Right lobe of liver (tissue), 6 donors: ENCODE data around the gene DPYD. TPM values are rescaled to one million over a fixed set of nuclear protein-coding genes. Genes with fewer than 3 reads are reported as not detected.

Experiments
- ATAC-seq, 4 donors: fragments of 200-7000 bp; cut with Tn5 transposase; one replicate each; pipeline ENCODE4 v1.9.1; 2020; ENCODE audit warnings: mild to moderate bottlenecking in 4 of 4, moderate library complexity in 4 of 4
- DNase-seq, 3 donors: peaks; one replicate each; pipeline ENCODE4 v3.0.0-alpha.2; 2020
- H3K27ac ChIP-seq, 3 donors: fragments of 200-600 bp; one replicate each; pipeline ENCODE4 v1.8.0; 2022
- H3K27me3 ChIP-seq, 2 donors: fragments of 200-600 bp; one replicate each; pipeline ENCODE4 v1.8.0; 2022
- H3K36me3 ChIP-seq, 4 donors: fragments of 200-600 bp; sonication (generic) in 1 of 4; one replicate each; pipeline versions ENCODE4 v1.5.1 to v1.8.0; 2017 to 2022; ENCODE audit warnings: control low read depth in 1 of 4
- H3K4me1 ChIP-seq, 4 donors: fragments of 200-600 bp; sonication (generic) in 1 of 4; one replicate each; pipeline versions ENCODE4 v1.5.1 to v1.8.0; 2017 to 2022; ENCODE audit warnings: control low read depth in 1 of 4
- H3K4me3 ChIP-seq, 3 donors: fragments of 200-600 bp; one replicate each; pipeline ENCODE4 v1.8.0; 2022
- H3K9me3 ChIP-seq, 4 donors: fragments of 200-600 bp; sonication (generic) in 1 of 4; one replicate each; pipeline versions ENCODE4 v1.5.1 to v1.8.0; 2017 to 2022; ENCODE audit warnings: control low read depth in 1 of 4
- POLR2A ChIP-seq: fragments of 450-650 bp; IDR thresholded peaks from one replicate; pipeline ENCODE4 v1.6.1; 2017; ENCODE audit warnings: antibody characterized with exemption, mild to moderate bottlenecking
- WGBS: methylation state at CpG from one replicate; pipeline ENCODE4 v1.1.6; 2018; ENCODE audit warnings: low coverage, low lambda C conversion rate; ENCODE audit not compliant: insufficient coverage; ENCODE audit errors: missing lambda C conversion rate; 5-methylcytosine and 5-hydroxymethylcytosine counted together
- intact Hi-C, 2 donors: fragments of 100-400 bp; cut with DNase I; formaldehyde crosslinking; loops; one replicate each; pipeline versions ENCODE4 v1.11.2 to v1.14.1; 2022
- total RNA-seq, 6 experiments: library from RNA; depleted of rRNA in 2 of 6; stranded (reverse); fragments of >200 nt in 2 of 6; fragmentation: NEBNext Ultra II Directional in 3 of 6; extraction: Animal tissue kit (Norgen Biotek cat#: 25700) in 3 of 6; gene quantifications; one replicate each; pipeline versions ENCODE4 v1.1.0 to v1.2.4, GENCODE V29; 2016 to 2023
- TF ChIP-seq, protein P1 (sequence below), 4 donors: fragments of 200-600 bp in 3 of 4; fragments of 450-650 bp in 1 of 4; IDR thresholded peaks; one replicate each; pipeline versions ENCODE4 v1.5.1 to v1.8.0; 2016 to 2022; ENCODE audit warnings: antibody characterized with exemption in 4 of 4, mild to moderate bottlenecking in 2 of 4
- donor health status: DM: no; HTN: yes; CAD: no.
- donor health status: DM: no; HTN: no; CAD: no.
- donor health status: DM: no; HTN: no; CAD: no.
- donor health status: DM: no; HTN: yes; CAD: no.
- donor health status: DM: no; HTN: yes; CAD: no.

Gene DPYD
- total RNA-seq, 6 experiments from 2014 or later, result 25.2 to 74.4 (median 40.0) TPM

DNA sequence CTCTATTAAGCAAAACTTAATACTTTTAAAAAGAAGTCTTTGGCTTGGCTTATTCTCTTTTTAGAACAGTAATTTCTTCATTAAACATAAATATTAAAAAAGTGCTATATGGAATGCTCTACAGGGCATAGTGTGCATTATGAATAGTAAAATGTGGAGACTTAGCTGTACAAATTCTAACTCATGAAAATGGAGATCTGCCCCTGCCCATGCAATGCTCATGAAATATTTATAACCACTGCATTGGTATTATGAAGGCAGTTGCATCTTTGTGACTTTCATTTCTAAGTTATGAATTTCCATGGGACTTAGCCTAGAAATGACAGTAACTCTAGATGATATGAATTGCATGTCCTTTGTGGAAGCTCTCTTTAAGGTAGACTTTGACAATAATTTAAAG, 613.3 kb downstream of the DPYD start:
- H3K36me3 ChIP-seq, result peaks cover 0 to 10% (median 0%) of the 10 kb centered on the region in 4 donors
- H3K27me3 ChIP-seq, result no peaks in the 10 kb centered on the region
- no peak for DNase-seq
- no peak for ATAC-seq
- no peak overlapping the region for H3K27ac ChIP-seq
- no peaks in the 10 kb centered on the region for H3K4me1 ChIP-seq
- TF ChIP-seq, protein P1, sequence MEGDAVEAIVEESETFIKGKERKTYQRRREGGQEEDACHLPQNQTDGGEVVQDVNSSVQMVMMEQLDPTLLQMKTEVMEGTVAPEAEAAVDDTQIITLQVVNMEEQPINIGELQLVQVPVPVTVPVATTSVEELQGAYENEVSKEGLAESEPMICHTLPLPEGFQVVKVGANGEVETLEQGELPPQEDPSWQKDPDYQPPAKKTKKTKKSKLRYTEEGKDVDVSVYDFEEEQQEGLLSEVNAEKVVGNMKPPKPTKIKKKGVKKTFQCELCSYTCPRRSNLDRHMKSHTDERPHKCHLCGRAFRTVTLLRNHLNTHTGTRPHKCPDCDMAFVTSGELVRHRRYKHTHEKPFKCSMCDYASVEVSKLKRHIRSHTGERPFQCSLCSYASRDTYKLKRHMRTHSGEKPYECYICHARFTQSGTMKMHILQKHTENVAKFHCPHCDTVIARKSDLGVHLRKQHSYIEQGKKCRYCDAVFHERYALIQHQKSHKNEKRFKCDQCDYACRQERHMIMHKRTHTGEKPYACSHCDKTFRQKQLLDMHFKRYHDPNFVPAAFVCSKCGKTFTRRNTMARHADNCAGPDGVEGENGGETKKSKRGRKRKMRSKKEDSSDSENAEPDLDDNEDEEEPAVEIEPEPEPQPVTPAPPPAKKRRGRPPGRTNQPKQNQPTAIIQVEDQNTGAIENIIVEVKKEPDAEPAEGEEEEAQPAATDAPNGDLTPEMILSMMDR (IDR thresholded peaks at IDR 0.05), result no peak
- TF ChIP-seq POLR2A, result no peak
- intact Hi-C loops, result no loop called here
- no peak overlapping the region for H3K4me3 ChIP-seq
- H3K9me3 ChIP-seq, result no peaks in the 10 kb centered on the region

DNA sequence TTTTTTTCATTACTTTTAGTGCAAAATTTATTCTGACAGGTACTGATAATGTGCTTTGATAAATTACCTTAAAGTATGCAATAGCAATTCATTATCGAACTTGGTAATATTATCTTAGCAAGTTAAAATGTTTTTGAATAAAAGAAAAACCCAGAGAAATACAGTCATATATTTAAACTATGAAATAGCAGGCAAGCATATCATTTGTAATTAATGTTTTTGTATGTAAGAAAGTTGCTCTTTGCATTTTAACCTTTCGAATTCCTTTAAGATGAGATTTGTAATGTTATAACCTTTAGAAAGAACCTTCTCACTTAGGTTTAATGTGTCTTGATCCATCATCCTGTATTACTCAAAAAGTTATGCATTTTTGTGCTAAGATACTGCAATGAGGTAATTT, 613.7 kb downstream of the DPYD start:
- DNase-seq (no peak), ATAC-seq (no peak)
- Histone ChIP-seq H3K4me1 (no peaks in the 10 kb centered on the region), H3K27me3 (no peaks in the 10 kb centered on the region), H3K9me3 (no peaks in the 10 kb centered on the region), H3K27ac (no peak overlapping the region), H3K36me3 (peaks cover 0 to 10% (median 0%) of the 10 kb centered on the region in 4 donors), H3K4me3 (no peak overlapping the region)
- TF ChIP-seq POLR2A, result no peak
- TF ChIP-seq, protein P1 (IDR thresholded peaks at IDR 0.05), result no peak
- WGBS, result 94% methylated on average over 2 of the region's 2 CpGs
- intact Hi-C loops, result no loop called here

DNA sequence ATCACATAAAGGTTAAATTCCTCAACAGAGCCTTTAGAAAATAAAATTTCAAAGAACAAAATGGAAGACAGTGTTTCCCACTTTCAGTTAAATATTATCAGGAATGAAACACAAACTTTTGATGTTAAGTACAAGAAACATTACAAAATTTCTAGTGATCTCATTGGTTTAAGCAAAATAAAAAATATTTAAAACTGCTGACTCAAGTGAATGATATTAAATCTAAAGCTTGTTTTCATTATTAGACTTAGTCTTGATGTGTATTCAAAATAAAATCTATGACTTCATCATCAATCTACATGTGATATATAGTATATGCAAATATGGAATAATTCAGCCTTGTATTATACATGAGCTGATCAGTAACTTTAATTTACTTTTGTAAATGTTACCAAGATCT, 614.3 kb downstream of the DPYD start:
- Histone ChIP-seq H3K36me3 (peaks cover 0 to 10% (median 0%) of the 10 kb centered on the region in 4 donors), H3K4me1 (no peaks in the 10 kb centered on the region), H3K27ac (no peak overlapping the region), H3K27me3 (no peaks in the 10 kb centered on the region), H3K9me3 (no peaks in the 10 kb centered on the region), H3K4me3 (no peak overlapping the region)
- no peak for ATAC-seq
- intact Hi-C loops, result no loop called here
- TF ChIP-seq, protein P1 (IDR thresholded peaks at IDR 0.05), result no peak
- no peak for TF ChIP-seq POLR2A
- no peak for DNase-seq

DNA sequence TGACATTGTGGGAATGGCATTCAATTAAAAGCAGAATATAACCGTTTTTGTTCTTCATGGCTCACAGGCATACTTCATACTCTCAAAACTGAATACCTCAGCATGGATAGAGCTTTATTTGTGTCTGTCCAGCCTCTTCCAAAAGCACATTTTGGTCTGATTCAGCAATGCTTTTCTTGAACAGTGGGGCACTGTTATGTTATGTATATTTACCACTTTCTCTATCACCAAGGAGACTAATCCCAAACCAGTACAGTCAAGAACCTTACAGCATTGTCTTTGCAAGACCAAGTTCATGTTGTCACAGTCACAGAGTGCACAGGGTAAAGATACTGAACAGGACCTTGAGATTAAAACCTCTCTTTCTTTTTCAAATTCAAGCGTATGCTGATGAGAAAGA, 616.5 kb downstream of the DPYD start:
- no peak for TF ChIP-seq POLR2A
- TF ChIP-seq, protein P1 (IDR thresholded peaks at IDR 0.05), result no peak

DNA sequence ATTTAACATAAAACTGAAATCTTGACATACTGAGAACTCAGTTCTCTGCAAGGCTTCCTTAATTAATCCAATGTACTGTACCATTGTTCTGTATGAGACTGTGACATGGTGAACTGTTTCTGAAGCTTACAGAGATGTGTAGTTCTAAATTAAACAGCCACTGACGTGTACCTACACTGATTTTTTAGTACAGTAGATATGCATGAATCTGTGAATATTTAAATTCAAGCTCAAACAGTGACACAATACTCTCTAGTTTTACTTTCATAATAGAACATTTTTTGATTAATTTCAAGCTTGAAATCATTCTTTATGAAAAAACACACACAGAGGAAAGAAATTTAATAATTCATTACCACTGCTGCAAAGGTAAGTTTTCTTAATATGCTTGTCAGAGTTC, 621.9 kb downstream of the DPYD start:
- H3K9me3 ChIP-seq, result no peaks in the 10 kb centered on the region
- intact Hi-C loops, result no loop called here
- H3K27me3 ChIP-seq, result no peaks in the 10 kb centered on the region
- no peak overlapping the region for H3K4me3 ChIP-seq
- WGBS, result 92% methylated on average over 1 of the region's 1 CpG
- H3K27ac ChIP-seq, result no peak overlapping the region
- DNase-seq, result no peak
- TF ChIP-seq, protein P1 (IDR thresholded peaks at IDR 0.05), result no peak
- no peak for TF ChIP-seq POLR2A
- no peak for ATAC-seq
- no peaks in the 10 kb centered on the region for H3K4me1 ChIP-seq
- peaks cover 0 to 5% (median 0%) of the 10 kb centered on the region in 4 donors for H3K36me3 ChIP-seq

More for the DNA sequence above, 616.5 kb downstream of the DPYD start:
- H3K4me3 ChIP-seq, result no peak overlapping the region
- no peaks in the 10 kb centered on the region for H3K27me3 ChIP-seq
- no peaks in the 10 kb centered on the region for H3K9me3 ChIP-seq
- intact Hi-C loops, result no loop called here
- WGBS, result 100% methylated on average over 2 of the region's 2 CpGs
- no peak overlapping the region for H3K27ac ChIP-seq
- peaks cover 0 to 10% (median 0%) of the 10 kb centered on the region in 4 donors for H3K36me3 ChIP-seq
- no peak for ATAC-seq
- DNase-seq, result no peak
- no peaks in the 10 kb centered on the region for H3K4me1 ChIP-seq
